Measurements from ENCODE around the gene RPL13. TPM values are rescaled to one million over a fixed set of nuclear protein-coding genes. Genes with fewer than 3 reads are reported as not detected.

Gene RPL13
- total and polyA plus RNA-seq, 2 of the 13 experiments (the other 11 are each of a cell fraction or from before 2014, with no cell fraction given) = 2,988 to 4,411 TPM

DNA sequence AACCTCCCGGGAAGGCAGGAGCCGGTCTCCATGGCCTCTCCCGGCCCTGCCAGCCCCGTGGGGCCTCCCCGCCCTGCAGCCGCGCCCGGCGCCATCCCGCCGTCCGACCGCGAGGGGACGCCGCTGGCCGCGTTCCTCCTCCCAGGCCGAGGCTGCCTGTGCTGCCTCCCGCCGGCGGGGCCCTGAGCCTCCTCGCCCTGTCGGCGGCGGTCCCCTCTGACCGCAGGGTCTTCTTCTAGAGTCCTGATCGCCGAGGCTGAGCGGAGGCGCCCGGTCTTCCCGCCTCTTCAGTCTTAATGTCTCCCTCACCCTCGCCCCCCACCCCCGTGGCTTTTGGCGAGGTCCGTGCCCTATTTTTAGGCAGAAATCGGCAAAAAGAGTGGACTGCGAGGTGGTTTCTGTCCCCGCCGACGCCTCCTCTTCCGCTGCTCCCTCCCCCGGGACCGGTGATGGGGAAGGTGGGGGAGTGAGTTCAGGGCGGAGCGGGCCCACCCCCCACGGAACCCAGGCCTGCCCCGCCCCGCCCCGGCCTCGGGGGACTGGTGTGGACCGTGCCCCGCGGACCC, 14.3 kb downstream of the RPL13 start (continued):
- TF ChIP-seq FOXO4 (CRISPR knock-in tag; conservative IDR thresholded peaks at IDR 0.05) (no peak), YY1 (IDR thresholded peaks at IDR 0.05; ENCODE audit: insufficient read depth, insufficient replicate concordance, low read depth, low read length) (no peak), HNRNPK (IDR thresholded peaks at IDR 0.05; ENCODE audit: low read depth, low read length, poor library complexity, severe bottlenecking) (no peak), ZNF580 (CRISPR knock-in tag; IDR thresholded peaks at IDR 0.05; ENCODE audit: borderline replicate concordance, low read depth) (no peak)
- TF ChIP-seq, protein P1, sequence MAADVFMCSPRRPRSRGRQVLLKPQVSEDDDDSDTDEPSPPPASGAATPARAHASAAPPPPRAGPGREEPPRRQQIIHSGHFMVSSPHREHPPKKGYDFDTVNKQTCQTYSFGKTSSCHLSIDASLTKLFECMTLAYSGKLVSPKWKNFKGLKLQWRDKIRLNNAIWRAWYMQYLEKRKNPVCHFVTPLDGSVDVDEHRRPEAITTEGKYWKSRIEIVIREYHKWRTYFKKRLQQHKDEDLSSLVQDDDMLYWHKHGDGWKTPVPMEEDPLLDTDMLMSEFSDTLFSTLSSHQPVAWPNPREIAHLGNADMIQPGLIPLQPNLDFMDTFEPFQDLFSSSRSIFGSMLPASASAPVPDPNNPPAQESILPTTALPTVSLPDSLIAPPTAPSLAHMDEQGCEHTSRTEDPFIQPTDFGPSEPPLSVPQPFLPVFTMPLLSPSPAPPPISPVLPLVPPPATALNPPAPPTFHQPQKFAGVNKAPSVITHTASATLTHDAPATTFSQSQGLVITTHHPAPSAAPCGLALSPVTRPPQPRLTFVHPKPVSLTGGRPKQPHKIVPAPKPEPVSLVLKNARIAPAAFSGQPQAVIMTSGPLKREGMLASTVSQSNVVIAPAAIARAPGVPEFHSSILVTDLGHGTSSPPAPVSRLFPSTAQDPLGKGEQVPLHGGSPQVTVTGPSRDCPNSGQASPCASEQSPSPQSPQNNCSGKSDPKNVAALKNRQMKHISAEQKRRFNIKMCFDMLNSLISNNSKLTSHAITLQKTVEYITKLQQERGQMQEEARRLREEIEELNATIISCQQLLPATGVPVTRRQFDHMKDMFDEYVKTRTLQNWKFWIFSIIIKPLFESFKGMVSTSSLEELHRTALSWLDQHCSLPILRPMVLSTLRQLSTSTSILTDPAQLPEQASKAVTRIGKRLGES (CRISPR knock-in tag; IDR thresholded peaks at IDR 0.05; ENCODE audit: borderline replicate concordance) = no peak
